ENCODE results near the gene GOLT1A. TPM values are rescaled to one million over a fixed set of nuclear protein-coding genes. Genes with fewer than 3 reads are reported as not detected.

The GOLT1A gene
- total and polyA plus RNA-seq, 10 of the 15 experiments (the other 5 are each of a cell fraction or from before 2014, with no cell fraction given): 0.09 to 0.46 TPM; not detected in 8

- FAIRE-seq: no peak
These were observed 62.9 kb downstream of the GOLT1A start for GRCh38 chr1:204150702-204151551.

More at GRCh38 chr1:204150702-204151551, 62.9 kb downstream of the GOLT1A start:
- Histone ChIP-seq H3K9me3 (replicated peaks; ENCODE audit: control insufficient read depth, insufficient read depth, low read length) (no peaks in the 10 kb centered on the region), H3K36me3 (ENCODE audit: control insufficient read depth in 2 of 2, insufficient read depth in 2 of 2, low read length in 1 of 2) (no peaks in the 10 kb centered on the region), H3K4me3 (no peak overlapping the region), H3K79me2 (ENCODE audit: control insufficient read depth, insufficient read depth, low read length) (no peaks in the 10 kb centered on the region), H2AFZ (ENCODE audit: control insufficient read depth, low read depth, low read length) (no peak overlapping the region), H4K20me1 (ENCODE audit: control insufficient read depth, insufficient read depth) (no peaks in the 10 kb centered on the region), H3K4me1 (ENCODE audit: control insufficient read depth, insufficient read depth, low read length) (no peaks in the 10 kb centered on the region), H3K4me2 (ENCODE audit: control insufficient read depth, insufficient read depth) (no peak overlapping the region), H3K9ac (ENCODE audit: control insufficient read depth, insufficient read depth, low read length) (no peak overlapping the region), H3K27me3 (replicated peaks in 1 of 2; ENCODE audit: control insufficient read depth in 2 of 2, insufficient read depth in 2 of 2, low read length in 1 of 2) (peaks cover 4 to 5% of the 10 kb centered on the region in 2 experiments; a peak in 3 of 4 replicates), H3K27ac (ENCODE audit: control insufficient read depth, insufficient read depth) (no peak overlapping the region)
- SMC1A ChIA-PET (ENCODE audit: uncharacterized antibody, unreplicated experiment): interaction anchor here (1.3 kb wide), 1 partner anchor 22 kb away, joined by 3 read pairs; no protein-coding TSS in a partner anchor
- no peak for ATAC-seq
- 48% methylated on average over 26 of the region's 33 CpGs for WGBS (ENCODE audit: insufficient coverage, insufficient replicate concordance, low lambda C conversion rate, missing lambda C conversion rate)
- BruUV-seq (replicated peaks): no TSS peak
- CTCF ChIA-PET: interaction anchor here (1.1 kb wide), 1 partner anchor 248 kb away, joined by 4 read pairs; no protein-coding TSS in a partner anchor
- no peak for TF ChIP-seq BCLAF1 (IDR thresholded peaks at IDR 0.05)
- TF ChIP-seq PAX5 (IDR thresholded peaks at IDR 0.05; ENCODE audit: borderline replicate concordance, low read depth, low read length): no peak
- no peak for TF ChIP-seq PRDM15 (CRISPR knock-in tag; IDR thresholded peaks at IDR 0.05)
- TF ChIP-seq RB1 (IDR thresholded peaks at IDR 0.05; ENCODE audit: borderline replicate concordance): no peak
- TF ChIP-seq ZNF687 (IDR thresholded peaks at IDR 0.05): no peak
- in situ Hi-C loops (cut with MboI) (no loop called here), intact Hi-C loops (cut with micrococcal nuclease; ENCODE audit: unreplicated experiment) (no loop called here)
- RAD21 ChIA-PET (ENCODE audit: unreplicated experiment): no interaction called here
- DNase-seq (ENCODE audit: low read depth, low spot score): no peak
- POLR2A ChIA-PET: no interaction called here
